A673 (cell line): ENCODE results near the gene RTP3. TPM values are rescaled to one million over a fixed set of nuclear protein-coding genes. Genes with fewer than 3 reads are reported as not detected.
A peak's percentile ranks its signal among the peaks of the same experiment; 100 is the strongest.

ENCODE experiments used
- BruUV-seq: library from RNA; stranded (reverse); fragments of 400-500 nt; replicated peaks from 2 replicates; lab custom pipeline; 2021; lab: Mats Ljungman, UMichigan
- CTCF ChIA-PET: fragments of 300-600 bp; sonication (Branson Sonifier 250); formaldehyde crosslinking; loops from one replicate; lab custom pipeline; 2022; ENCODE audit warnings: antibody characterized with exemption; lab: Charles Lee
- POLR2A ChIA-PET: fragments of 300-600 bp; sonication (Branson Sonifier 250); formaldehyde crosslinking; loops from one replicate; lab custom pipeline; 2022; ENCODE audit warnings: antibody characterized with exemption; ENCODE audit not compliant: low non-redundant PET; lab: Charles Lee
- DNase-seq: peaks from one replicate; pipeline ENCODE4 v3.0.0-alpha.2; 2015; ENCODE audit warnings: low spot score
- H3K27ac ChIP-seq: fragments of 200-600 bp; sonication (generic); 2 replicates; pipeline ENCODE4 v1.5.1; 2016; ENCODE audit warnings: mixed run types, low read depth, mild to moderate bottlenecking, mixed read lengths, antibody characterized with exemption, low read length; ENCODE audit not compliant: poor library complexity, severe bottlenecking
- H3K27me3 ChIP-seq: fragments of 200-600 bp; sonication (generic); replicated peaks from 2 replicates; pipeline ENCODE4 v1.6.1; 2017; ENCODE audit warnings: mixed run types, low read depth, mild to moderate bottlenecking, mixed read lengths, antibody characterized with exemption, low read length; ENCODE audit not compliant: insufficient read depth, poor library complexity
- H3K36me3 ChIP-seq: fragments of 200-600 bp; sonication (generic); 2 replicates; pipeline ENCODE4 v1.6.1; 2016; ENCODE audit warnings: mixed run types, mild to moderate bottlenecking, mixed read lengths, antibody characterized with exemption, low read length; ENCODE audit not compliant: insufficient read depth, poor library complexity, severe bottlenecking
- H3K4me1 ChIP-seq: fragments of 200-600 bp; sonication (generic); 2 replicates; pipeline ENCODE4 v1.6.1; 2017; ENCODE audit warnings: mixed run types, mild to moderate bottlenecking, mixed read lengths, antibody characterized with exemption, low read length; ENCODE audit not compliant: insufficient read depth, poor library complexity, severe bottlenecking
- H3K4me3 ChIP-seq: fragments of 200-600 bp; sonication (generic); 2 replicates; pipeline ENCODE4 v1.5.1; 2016; ENCODE audit warnings: low read depth, mixed run types, mild to moderate bottlenecking, mixed read lengths, low read length; ENCODE audit not compliant: poor library complexity, severe bottlenecking
- H3K9me3 ChIP-seq: fragments of 200-600 bp; sonication (generic); 2 replicates; pipeline ENCODE4 v1.6.1; 2016; ENCODE audit warnings: mixed run types, low read depth, mild to moderate bottlenecking, mixed read lengths, antibody characterized with exemption, low read length; ENCODE audit not compliant: poor library complexity, severe bottlenecking
- CTCF ChIP-seq: fragments of 300-800, 200-600 bp; sonication (generic); conservative IDR thresholded peaks from 2 replicates; pipeline ENCODE4 v1.5.1; 2017; ENCODE audit warnings: low read depth, mild to moderate bottlenecking, antibody characterized with exemption, low read length, moderate library complexity, mixed read lengths
- EZH2 ChIP-seq: fragments of 200-600 bp; sonication (generic); IDR thresholded peaks from 2 replicates; pipeline ENCODE4 v1.6.1; 2017; ENCODE audit warnings: borderline replicate concordance, low read depth, mild to moderate bottlenecking, mixed read lengths, antibody characterized with exemption, low read length; ENCODE audit not compliant: poor library complexity, severe bottlenecking
- intact Hi-C: fragments of 100-400 bp; cut with micrococcal nuclease; formaldehyde crosslinking; loops from one replicate; pipeline ENCODE4 v1.10.0; 2022; ENCODE audit not compliant: unreplicated experiment
- total RNA-seq: library from RNA; stranded (reverse); gene quantifications from 2 replicates; pipeline ENCODE4 v1.2.3, GENCODE V29; 2021

Gene RTP3
- total RNA-seq, 1 experiment from 2014 or later: not detected

- DNase-seq: peak; percentile 1
- Histone ChIP-seq H3K4me3 (no peak overlapping the region), H3K27me3 (no peaks in the 10 kb centered on the region), H3K9me3 (no peaks in the 10 kb centered on the region), H3K36me3 (no peaks in the 10 kb centered on the region), H3K27ac (no peak overlapping the region), H3K4me1 (no peaks in the 10 kb centered on the region)
- TF ChIP-seq EZH2 (no peak), CTCF (no peak)
- ChIA-PET POLR2A (no interaction called here), CTCF (no interaction called here)
- intact Hi-C loops: no loop called here
- BruUV-seq: no TSS peak
These were observed 1.8 kb upstream of the RTP3 start for GRCh38 chr3:46495901-46496456.

GRCh38 chr3:46496746-46497555 is 825 bp upstream of the RTP3 start:
- no TSS peak for BruUV-seq
- no peaks in the 10 kb centered on the region for H3K36me3 ChIP-seq
- POLR2A ChIA-PET: no interaction called here
- no peaks in the 10 kb centered on the region for H3K4me1 ChIP-seq
- DNase-seq: peak; percentile 8
- H3K27ac ChIP-seq: no peak overlapping the region
- H3K27me3 ChIP-seq: no peaks in the 10 kb centered on the region
- peak; percentile 43 for TF ChIP-seq CTCF
- no peak for TF ChIP-seq EZH2
- no peaks in the 10 kb centered on the region for H3K9me3 ChIP-seq
- intact Hi-C loops: no loop called here
- H3K4me3 ChIP-seq: no peak overlapping the region
- CTCF ChIA-PET: no interaction called here

GRCh38 chr3:46498916-46499519 is 1.2 kb downstream of the RTP3 start:
- Histone ChIP-seq H3K9me3 (no peaks in the 10 kb centered on the region), H3K36me3 (no peaks in the 10 kb centered on the region), H3K4me1 (no peaks in the 10 kb centered on the region), H3K27ac (no peak overlapping the region), H3K27me3 (no peaks in the 10 kb centered on the region), H3K4me3 (no peak overlapping the region)
- intact Hi-C loops: no loop called here
- TF ChIP-seq CTCF (no peak), EZH2 (no peak)
- BruUV-seq: no TSS peak
- DNase-seq: no peak
- ChIA-PET CTCF (interaction anchor here (0.8 to 0.9 kb wide), 2 partner anchors 10 to 15 kb away, joined by 3 read pairs; no protein-coding TSS in a partner anchor), POLR2A (no interaction called here)
